ENCODE measurements around the gene IGF1R. TPM values are rescaled to one million over a fixed set of nuclear protein-coding genes. Genes with fewer than 3 reads are reported as not detected.

IGF1R gene
- total and polyA plus RNA-seq, 4 donors: 5.9 to 154 (median 27.6) TPM

GRCh38 chr15:98959640-98960007 is 311.3 kb downstream of the IGF1R start:
- peaks cover 3 to 20% (median 8%) of the 10 kb centered on the region in 5 donors for H3K4me1 ChIP-seq (ENCODE audit: control insufficient read depth in 5 of 5, insufficient read depth in 5 of 5, low read length in 5 of 5)
- H3K9me3 ChIP-seq (ENCODE audit: control insufficient read depth in 4 of 4, insufficient read depth in 3 of 4, low read length in 3 of 4): peaks cover 0 to 15% (median 6%) of the 10 kb centered on the region in 4 donors
- H3K27ac ChIP-seq (ENCODE audit: low read depth in 1 of 2, low read length in 1 of 2): no peak overlapping the region
- TF ChIP-seq, protein P1, sequence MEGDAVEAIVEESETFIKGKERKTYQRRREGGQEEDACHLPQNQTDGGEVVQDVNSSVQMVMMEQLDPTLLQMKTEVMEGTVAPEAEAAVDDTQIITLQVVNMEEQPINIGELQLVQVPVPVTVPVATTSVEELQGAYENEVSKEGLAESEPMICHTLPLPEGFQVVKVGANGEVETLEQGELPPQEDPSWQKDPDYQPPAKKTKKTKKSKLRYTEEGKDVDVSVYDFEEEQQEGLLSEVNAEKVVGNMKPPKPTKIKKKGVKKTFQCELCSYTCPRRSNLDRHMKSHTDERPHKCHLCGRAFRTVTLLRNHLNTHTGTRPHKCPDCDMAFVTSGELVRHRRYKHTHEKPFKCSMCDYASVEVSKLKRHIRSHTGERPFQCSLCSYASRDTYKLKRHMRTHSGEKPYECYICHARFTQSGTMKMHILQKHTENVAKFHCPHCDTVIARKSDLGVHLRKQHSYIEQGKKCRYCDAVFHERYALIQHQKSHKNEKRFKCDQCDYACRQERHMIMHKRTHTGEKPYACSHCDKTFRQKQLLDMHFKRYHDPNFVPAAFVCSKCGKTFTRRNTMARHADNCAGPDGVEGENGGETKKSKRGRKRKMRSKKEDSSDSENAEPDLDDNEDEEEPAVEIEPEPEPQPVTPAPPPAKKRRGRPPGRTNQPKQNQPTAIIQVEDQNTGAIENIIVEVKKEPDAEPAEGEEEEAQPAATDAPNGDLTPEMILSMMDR (IDR thresholded peaks at IDR 0.05; ENCODE audit: control extremely low read depth, extremely low read depth): no peak
- ATAC-seq (ENCODE audit: insufficient read depth, low FRiP score) (no peak), DNase-seq (no peak)
- WGBS, 2 donors: 95 to 97% methylated on average over 3 of the region's 3 CpGs
- no peak overlapping the region for H3K9ac ChIP-seq (ENCODE audit: insufficient read depth in 1 of 2, low read length in 2 of 2)
- H3K36me3 ChIP-seq (ENCODE audit: control insufficient read depth in 4 of 4, insufficient read depth in 4 of 4, low read length in 4 of 4): peaks cover 8 to 44% (median 26%) of the 10 kb centered on the region in 4 donors
- no peaks in the 10 kb centered on the region for H3K27me3 ChIP-seq (ENCODE audit: control insufficient read depth in 3 of 3, insufficient read depth in 3 of 3, low read length in 2 of 3)
- H3K4me3 ChIP-seq: no peak overlapping the region

DNA sequence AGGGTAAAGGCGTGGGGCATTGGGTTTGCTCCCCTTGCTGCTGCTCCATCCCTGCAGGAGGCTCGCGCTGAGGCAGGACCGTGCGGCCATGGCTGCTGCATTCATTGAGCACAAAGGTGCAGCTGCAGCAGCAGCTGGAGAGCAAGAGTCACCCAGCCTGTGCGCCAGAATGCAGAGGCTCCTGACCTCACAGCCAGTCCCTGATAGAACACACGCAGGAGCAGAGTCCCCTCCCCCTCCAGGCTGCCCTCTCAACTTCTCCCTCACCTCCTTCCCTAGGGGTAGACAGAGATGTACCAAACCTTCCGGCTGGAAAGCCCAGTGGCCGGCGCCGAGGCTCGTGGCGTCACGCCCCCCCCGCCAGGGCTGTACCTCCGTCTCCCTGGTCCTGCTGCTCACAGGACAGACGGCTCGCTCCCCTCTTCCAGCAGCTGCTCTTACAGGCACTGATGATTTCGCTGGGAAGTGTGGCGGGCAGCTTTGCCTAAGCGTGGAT is 312.3 kb downstream of the IGF1R start:
- Histone ChIP-seq H3K9ac (ENCODE audit: insufficient read depth in 1 of 2, low read length in 2 of 2) (no peak overlapping the region), H3K4me1 (ENCODE audit: control insufficient read depth in 5 of 5, insufficient read depth in 5 of 5, low read length in 5 of 5) (peaks cover 0 to 19% (median 7%) of the 10 kb centered on the region in 5 donors), H3K4me3 (no peak overlapping the region), H3K9me3 (ENCODE audit: control insufficient read depth in 4 of 4, insufficient read depth in 3 of 4, low read length in 3 of 4) (peaks cover 0 to 15% (median 6%) of the 10 kb centered on the region in 4 donors), H3K36me3 (ENCODE audit: control insufficient read depth in 4 of 4, insufficient read depth in 4 of 4, low read length in 4 of 4) (peaks cover 8 to 41% (median 26%) of the 10 kb centered on the region in 4 donors), H3K27me3 (ENCODE audit: control insufficient read depth in 3 of 3, insufficient read depth in 3 of 3, low read length in 2 of 3) (no peaks in the 10 kb centered on the region), H3K27ac (ENCODE audit: low read depth in 1 of 2, low read length in 1 of 2) (no peak overlapping the region)
- TF ChIP-seq, protein P1 (IDR thresholded peaks at IDR 0.05; ENCODE audit: control extremely low read depth, extremely low read depth): no peak
- DNase-seq (no peak), ATAC-seq (ENCODE audit: insufficient read depth, low FRiP score) (no peak)
- WGBS, 2 donors: 95 to 99% methylated on average over 21 of the region's 21 CpGs

- ATAC-seq (ENCODE audit: insufficient read depth, low FRiP score) (no peak), DNase-seq (no peak)
- Histone ChIP-seq H3K4me1 (ENCODE audit: control insufficient read depth in 5 of 5, insufficient read depth in 5 of 5, low read length in 5 of 5) (peaks cover 0 to 22% (median 14%) of the 10 kb centered on the region in 5 donors), H3K9me3 (ENCODE audit: control insufficient read depth in 4 of 4, insufficient read depth in 3 of 4, low read length in 3 of 4) (peaks cover 0 to 13% (median 6%) of the 10 kb centered on the region in 4 donors), H3K36me3 (ENCODE audit: control insufficient read depth in 4 of 4, insufficient read depth in 4 of 4, low read length in 4 of 4) (peaks cover 5 to 28% (median 20%) of the 10 kb centered on the region in 4 donors), H3K27me3 (ENCODE audit: control insufficient read depth in 3 of 3, insufficient read depth in 3 of 3, low read length in 2 of 3) (no peaks in the 10 kb centered on the region), H3K9ac (ENCODE audit: insufficient read depth in 1 of 2, low read length in 2 of 2) (no peak overlapping the region), H3K4me3 (no peak overlapping the region), H3K27ac (ENCODE audit: low read depth in 1 of 2, low read length in 1 of 2) (no peak overlapping the region)
- WGBS, 2 donors: 93% methylated on average over 8 of the region's 8 CpGs
- TF ChIP-seq, protein P1 (IDR thresholded peaks at IDR 0.05; ENCODE audit: control extremely low read depth, extremely low read depth): no peak
These were observed 315.1 kb downstream of the IGF1R start for GRCh38 chr15:98963444-98963843.

Measured in lung (tissue), 12 donors.